SK-MEL-5 (cell line): Measurements from ENCODE around the gene WDFY4. TPM values are rescaled to one million over a fixed set of nuclear protein-coding genes. Genes with fewer than 3 reads are reported as not detected.

Source experiments
- DNase-seq: peaks from one replicate; pipeline ENCODE4 v3.0.0-alpha.2; 2016; ENCODE audit warnings: low read depth, low spot score
- in situ Hi-C: cut with HindIII; loops from 2 replicates; pipeline ENCODE4 v1.10.0; 2016; ENCODE audit warnings: low sequenced_read_pairs, high pct_unique_total_duplicates, low pct_unique_long_range_greater_than_20kb
- total RNA-seq: library from RNA; depleted of rRNA; stranded (reverse); fragments of >200 nt; shearing (Covaris generic); gene quantifications from 2 replicates; pipeline ENCODE4 v1.2.3, GENCODE V29; 2014

WDFY4 gene
- total RNA-seq, 1 experiment from 2014 or later: not detected

- in situ Hi-C loops: no loop called here
- DNase-seq: no peak
Observed at GRCh38 chr10:48653944-48654698, 30.6 kb upstream of the WDFY4 start.

GRCh38 chr10:48655411-48656240 is 29.0 kb upstream of the WDFY4 start:
- in situ Hi-C loops: no loop called here
- DNase-seq: no peak

GRCh38 chr10:48656241-48656913 is 28.3 kb upstream of the WDFY4 start:
- in situ Hi-C loops: no loop called here
- peak; percentile 74 for DNase-seq

DNA sequence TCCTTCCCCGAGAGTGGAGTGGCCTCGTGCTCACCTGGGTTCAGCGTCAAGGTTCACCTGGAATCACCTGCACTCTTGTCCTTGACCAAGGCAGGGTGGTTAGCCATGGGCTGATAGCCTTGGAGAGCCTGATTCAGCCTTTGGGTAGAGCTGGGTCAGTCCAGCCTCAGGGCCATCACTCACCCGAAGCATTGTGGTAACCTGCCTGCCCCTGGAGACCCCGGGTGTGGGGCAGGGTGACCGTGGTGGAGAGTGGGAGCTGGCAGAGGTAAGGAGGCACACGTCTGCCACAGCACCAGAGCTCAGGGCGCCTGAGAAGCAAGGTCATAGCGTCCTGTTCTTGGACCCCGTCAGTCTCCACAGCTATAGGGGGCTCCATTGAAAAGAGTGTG is 27.8 kb upstream of the WDFY4 start:
- in situ Hi-C loops: no loop called here
- no peak for DNase-seq

DNA sequence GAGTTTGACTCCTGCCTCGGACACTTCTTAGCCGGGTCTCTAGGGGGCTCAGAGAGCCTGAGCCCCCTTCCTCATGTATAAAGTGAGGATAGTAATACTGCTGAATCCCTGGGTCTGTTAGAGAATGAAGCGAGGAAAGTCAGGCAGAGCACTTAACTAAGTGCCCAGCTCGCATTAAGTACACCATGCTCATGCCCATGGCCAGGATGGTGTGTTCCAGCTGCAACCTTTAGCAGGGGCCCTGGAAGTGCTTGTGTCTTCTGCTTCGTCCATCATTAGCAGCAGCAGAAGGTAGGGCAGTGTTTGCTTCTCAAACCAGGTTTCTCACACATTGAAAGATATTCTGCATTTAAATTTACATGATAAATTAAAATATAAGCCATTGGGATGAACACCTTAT is 27.3 kb upstream of the WDFY4 start:
- DNase-seq: no peak
- in situ Hi-C loops: no loop called here

DNA sequence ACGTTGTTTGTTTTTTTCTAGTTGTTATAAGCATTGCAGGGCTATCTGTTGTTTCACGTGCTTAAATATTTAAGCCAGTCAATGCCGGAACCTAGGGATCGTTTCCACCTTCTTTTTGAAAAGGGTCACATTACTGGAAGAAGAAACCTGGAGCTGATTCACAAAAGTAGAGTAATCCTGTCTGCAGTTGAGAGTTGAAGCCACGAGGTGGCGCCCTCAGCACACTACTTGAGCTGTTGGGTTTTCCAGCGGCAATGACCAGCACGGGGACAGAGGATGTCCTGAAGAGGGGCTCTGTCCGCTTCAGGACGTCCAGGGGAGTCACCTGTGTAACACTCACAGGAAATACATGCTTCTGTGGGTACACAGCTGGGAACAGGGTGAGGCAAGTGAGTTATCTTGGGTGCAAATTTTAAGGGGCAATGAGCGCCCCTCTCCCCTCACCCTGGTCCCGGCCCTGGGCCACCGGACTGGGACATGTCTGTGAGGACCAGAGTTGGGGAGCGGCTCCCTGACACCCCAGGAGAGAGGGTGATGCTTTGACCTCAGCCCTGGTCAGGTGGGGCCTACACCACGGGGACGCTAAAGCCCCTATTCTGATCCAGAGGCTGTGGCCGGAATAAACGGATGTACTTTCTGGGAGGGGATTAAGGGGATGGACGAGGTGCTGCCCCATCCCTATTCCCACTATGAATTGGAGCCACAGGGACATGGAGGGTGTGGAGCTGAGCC is 26.3 kb upstream of the WDFY4 start:
- peak; percentile 70 for DNase-seq
- in situ Hi-C loops: no loop called here

- in situ Hi-C loops: no loop called here
- no peak for DNase-seq
Observed at GRCh38 chr10:48658975-48659269, 25.8 kb upstream of the WDFY4 start.

- in situ Hi-C loops: no loop called here
- DNase-seq: peak; percentile 19
Observed at GRCh38 chr10:48659790-48660189, 24.9 kb upstream of the WDFY4 start.

GRCh38 chr10:48661441-48661840 is 23.2 kb upstream of the WDFY4 start:
- in situ Hi-C loops: no loop called here
- no peak for DNase-seq

GRCh38 chr10:48667960-48668590 is 16.6 kb upstream of the WDFY4 start:
- no peak for DNase-seq
- in situ Hi-C loops: no loop called here

GRCh38 chr10:48670978-48671913 is 13.4 kb upstream of the WDFY4 start:
- DNase-seq: no peak
- in situ Hi-C loops: no loop called here

DNA sequence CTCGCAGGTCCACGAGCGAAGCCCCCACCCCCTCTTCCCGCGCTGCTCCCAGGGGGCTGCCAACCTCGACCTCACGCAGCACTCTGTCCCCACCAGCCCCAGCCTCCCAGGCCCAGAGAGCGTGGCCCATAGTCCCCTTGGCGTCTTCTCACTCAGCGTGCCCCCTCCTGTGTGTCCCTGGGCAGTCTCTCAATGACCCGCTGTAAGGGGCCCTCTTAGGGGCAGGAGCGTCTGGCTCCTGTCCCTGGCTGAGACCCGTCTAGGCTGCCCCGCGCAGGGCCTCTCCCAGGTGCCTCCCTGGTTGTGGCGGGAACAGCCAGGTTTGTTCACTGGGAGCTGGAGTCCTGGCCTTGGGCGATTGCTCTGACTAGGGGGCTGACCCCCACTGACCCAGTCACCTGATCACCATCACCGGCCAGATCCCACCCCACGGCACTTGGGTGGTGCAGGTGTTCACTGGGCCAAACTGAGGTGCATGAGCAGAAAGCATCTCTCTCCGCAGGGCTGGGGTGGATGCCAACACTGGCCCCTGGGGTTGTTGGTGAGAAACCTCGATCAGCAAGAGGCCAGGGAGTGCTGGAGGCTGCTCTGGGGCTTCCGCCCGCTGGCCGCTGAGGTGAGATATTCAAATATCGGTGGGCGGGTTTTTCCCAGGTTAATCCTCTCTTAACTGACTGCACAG is 12.6 kb upstream of the WDFY4 start:
- no peak for DNase-seq

DNA sequence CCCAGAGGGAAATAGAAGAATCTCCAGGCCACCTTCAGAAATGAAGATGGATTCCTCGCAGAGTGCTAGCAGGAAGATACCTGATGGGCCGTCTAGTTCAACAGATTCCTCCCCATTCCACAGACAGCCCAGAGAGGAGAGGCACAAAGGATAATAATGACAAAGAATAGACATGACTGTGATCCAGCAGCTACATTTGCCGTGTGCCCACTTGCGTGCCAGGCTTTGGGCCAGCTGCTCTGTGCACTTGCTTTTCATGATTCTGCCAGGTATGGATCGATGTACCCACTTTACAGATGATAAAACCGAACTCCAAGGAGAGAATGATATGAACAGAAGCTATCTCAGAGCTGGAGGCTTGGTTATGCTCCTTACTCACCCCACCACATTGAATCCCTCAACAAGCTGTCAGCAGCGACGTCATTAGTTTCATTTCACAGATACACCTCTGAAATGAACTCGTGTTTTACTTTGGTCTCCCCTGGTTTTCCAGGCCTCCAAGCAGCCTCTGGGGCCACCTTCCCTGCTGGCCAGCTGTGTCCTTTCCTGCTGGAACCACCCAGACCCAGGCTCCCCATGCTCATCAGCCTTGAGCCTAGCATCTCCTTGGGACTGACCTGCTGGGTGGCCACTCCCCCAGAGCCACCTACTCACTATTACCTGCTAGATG is 11.9 kb upstream of the WDFY4 start:
- no peak for DNase-seq
- in situ Hi-C loops: no loop called here

More for the DNA sequence above, 12.6 kb upstream of the WDFY4 start:
- in situ Hi-C loops: no loop called here

GRCh38 chr10:48677625-48678024 is 7.0 kb upstream of the WDFY4 start:
- DNase-seq: no peak
- in situ Hi-C loops: no loop called here

DNA sequence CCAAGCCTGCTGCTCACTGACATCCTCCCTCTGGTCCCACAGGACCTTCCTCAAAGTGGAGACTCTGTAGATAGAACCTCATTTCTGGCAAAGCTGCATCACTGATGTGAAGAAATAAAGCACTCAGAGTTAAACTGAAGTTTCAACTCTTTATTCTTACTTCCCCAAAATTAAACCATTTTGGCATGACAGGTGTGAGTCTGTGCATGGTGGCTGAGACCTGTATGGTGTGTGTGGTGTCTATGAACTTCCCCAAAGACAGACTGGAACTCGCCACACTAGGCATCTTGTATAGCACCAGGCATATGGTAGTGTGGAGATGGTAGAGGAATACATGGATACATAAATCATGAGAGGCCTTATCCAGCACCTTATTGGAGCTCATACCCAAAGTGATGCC is 6.6 kb upstream of the WDFY4 start:
- no peak for DNase-seq

DNA sequence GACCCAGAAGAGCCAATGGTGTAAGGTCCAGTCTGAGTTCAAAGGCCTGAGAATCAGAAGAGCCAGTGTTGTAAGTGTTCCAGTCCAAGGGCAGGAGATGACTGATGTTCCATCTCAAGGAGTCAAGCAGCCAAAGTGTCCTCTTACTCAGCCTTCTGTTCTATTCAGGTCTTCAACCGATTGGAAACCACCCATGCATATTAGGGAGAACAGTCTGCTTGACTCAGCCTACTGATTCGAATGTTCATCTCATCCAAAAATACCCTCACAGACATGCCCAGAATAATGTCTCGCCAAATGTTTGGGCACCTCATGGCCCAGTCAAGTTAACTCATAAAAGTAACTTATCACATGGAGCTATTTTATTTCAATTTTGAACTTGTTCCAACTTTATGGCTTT is 2.9 kb upstream of the WDFY4 start:
- in situ Hi-C loops: no loop called here
- DNase-seq: no peak

More for the DNA sequence above, 6.6 kb upstream of the WDFY4 start:
- in situ Hi-C loops: no loop called here
